K562 (cell line): ENCODE measurements around the gene YTHDC2. TPM values are rescaled to one million over a fixed set of nuclear protein-coding genes. Genes with fewer than 3 reads are reported as not detected.

Source experiments
- BRD4 ChIP-seq: fragments of 200-600 bp; sonication (generic); IDR thresholded peaks from 2 replicates; pipeline ENCODE4 v1.6.1; 2017; ENCODE audit warnings: inconsistent platforms
- CEBPG ChIP-seq, 3 experiments: fragments of 200-800 bp in 1 of 3; sonication (Bioruptor generic) in 1 of 3; sonication (generic) in 1 of 3; formaldehyde crosslinking in 1 of 3; IDR thresholded peaks in 2 of 3; conservative IDR thresholded peaks in 1 of 3; 2 replicates each; pipeline versions ENCODE4 v1.6.1 to v1.8.0; 2016 to 2022; ENCODE audit warnings: missing compliant biosample characterization in 2 of 3, missing genetic modification characterization in 2 of 3, mild to moderate bottlenecking in 1 of 3, missing genetic modification reagents in 1 of 3
- EHMT2 ChIP-seq: fragments of 450-650 bp; IDR thresholded peaks from 2 replicates; pipeline ENCODE4 v1.6.1; 2018; ENCODE audit warnings: antibody characterized with exemption
- FIP1L1 ChIP-seq: fragments of 200-400 bp; formaldehyde crosslinking; IDR thresholded peaks from 2 replicates; pipeline ENCODE4 v1.6.1; 2018; ENCODE audit warnings: mild to moderate bottlenecking, low read depth, low read length; ENCODE audit not compliant: poor library complexity, severe bottlenecking
- GMEB1 ChIP-seq: fragments of 250-450 bp; sonication (Bioruptor Pico); IDR thresholded peaks from 2 replicates; pipeline ENCODE4 v1.4.0; 2020; ENCODE audit warnings: mild to moderate bottlenecking
- HMGXB4 ChIP-seq: sonication (generic); formaldehyde crosslinking; IDR thresholded peaks from 2 replicates; pipeline ENCODE4 v1.8.1; 2023; ENCODE audit warnings: mild to moderate bottlenecking, missing genetic modification reagents
- HNRNPLL ChIP-seq: fragments of 200-400 bp; formaldehyde crosslinking; IDR thresholded peaks from 2 replicates; pipeline ENCODE4 v1.6.1; 2017; ENCODE audit warnings: low read length, low read depth, mild to moderate bottlenecking; ENCODE audit not compliant: poor library complexity, severe bottlenecking
- MBD2 ChIP-seq: sonication (generic); IDR thresholded peaks from 2 replicates; pipeline ENCODE4 v1.6.1; 2016; ENCODE audit warnings: low read depth, borderline replicate concordance
- MTA3 ChIP-seq: fragments of 450-650 bp; formaldehyde crosslinking; IDR thresholded peaks from 2 replicates; pipeline ENCODE4 v1.6.1; 2017; ENCODE audit warnings: mild to moderate bottlenecking, borderline replicate concordance
- NFATC3 ChIP-seq: fragments of 450-650 bp; IDR thresholded peaks from 2 replicates; pipeline ENCODE4 v1.6.1; 2017; ENCODE audit warnings: mild to moderate bottlenecking
- NFIX ChIP-seq: fragments of 250-450 bp; sonication (Bioruptor Pico); IDR thresholded peaks from 2 replicates; pipeline ENCODE4 v1.4.0; 2020; ENCODE audit warnings: low read depth, mild to moderate bottlenecking, moderate library complexity
- PRDM10 ChIP-seq: fragments of 450-650 bp; IDR thresholded peaks from 2 replicates; pipeline ENCODE4 v1.6.1; 2018; ENCODE audit not compliant: partially characterized antibody
- ZC3H8 ChIP-seq: fragments of 450-650 bp; IDR thresholded peaks from 2 replicates; pipeline ENCODE4 v1.6.1; 2017
- ZNF766 ChIP-seq: fragments of 200-800 bp; sonication (Bioruptor generic); conservative IDR thresholded peaks from 2 replicates; pipeline ENCODE4 v1.6.1; 2016; ENCODE audit warnings: missing genetic modification characterization, missing compliant biosample characterization
- polyA plus RNA-seq, 8 experiments: library from polyadenylated mRNA; depleted of rRNA in 4 of 8; stranded (reverse) in 5 of 8; unstranded in 3 of 8; fragments of >200 nt; fragmentation: Nextera tagmentation in 2 of 8; fragmentation: Illumina TruSeq in 1 of 8; extraction: Ambion mirVana in 2 of 8; extraction: Trizol in 1 of 8; gene quantifications; 2 replicates each; pipeline versions ENCODE4 v1.2.1 to v1.2.3, GENCODE V29; 2011 to 2014; ENCODE audit warnings: inconsistent platforms in 1 of 8, missing spikeins in 1 of 8
- total RNA-seq, 7 experiments: library from RNA; depleted of rRNA in 6 of 7; stranded (reverse); fragments of >200 nt in 6 of 7; fragmentation: Illumina TruSeq in 2 of 7; extraction: Trizol in 2 of 7; gene quantifications; 2 replicates each; pipeline versions ENCODE4 v1.2.1 to v1.2.3, GENCODE V29; 2011 to 2021; ENCODE audit warnings: low replicate concordance in 1 of 7
- TF ChIP-seq, protein P1 (sequence below), 2 experiments: IDR thresholded peaks; 2 replicates each; pipeline ENCODE4 v1.6.1; 2011; ENCODE audit warnings: borderline replicate concordance in 1 of 2, control low read depth in 1 of 2, low read depth in 1 of 2, low read length in 1 of 2, mild to moderate bottlenecking in 1 of 2, mixed read lengths in 1 of 2, moderate library complexity in 1 of 2; ENCODE audit not compliant: insufficient read depth in 1 of 2, insufficient read length in 1 of 2, poor library complexity in 1 of 2, severe bottlenecking in 1 of 2; ENCODE audit errors: extremely low read depth in 1 of 2
- TF ChIP-seq, protein P2 (sequence below): sonication (generic); formaldehyde crosslinking; IDR thresholded peaks from 2 replicates; pipeline ENCODE4 v1.9.0; 2022; ENCODE audit warnings: mild to moderate bottlenecking, missing genetic modification reagents

Gene YTHDC2
- total and polyA plus RNA-seq, 9 of the 15 experiments (the other 6 are each of a cell fraction or from before 2014, with no cell fraction given), result 2.7 to 21.6 (median 15.9) TPM

DNA sequence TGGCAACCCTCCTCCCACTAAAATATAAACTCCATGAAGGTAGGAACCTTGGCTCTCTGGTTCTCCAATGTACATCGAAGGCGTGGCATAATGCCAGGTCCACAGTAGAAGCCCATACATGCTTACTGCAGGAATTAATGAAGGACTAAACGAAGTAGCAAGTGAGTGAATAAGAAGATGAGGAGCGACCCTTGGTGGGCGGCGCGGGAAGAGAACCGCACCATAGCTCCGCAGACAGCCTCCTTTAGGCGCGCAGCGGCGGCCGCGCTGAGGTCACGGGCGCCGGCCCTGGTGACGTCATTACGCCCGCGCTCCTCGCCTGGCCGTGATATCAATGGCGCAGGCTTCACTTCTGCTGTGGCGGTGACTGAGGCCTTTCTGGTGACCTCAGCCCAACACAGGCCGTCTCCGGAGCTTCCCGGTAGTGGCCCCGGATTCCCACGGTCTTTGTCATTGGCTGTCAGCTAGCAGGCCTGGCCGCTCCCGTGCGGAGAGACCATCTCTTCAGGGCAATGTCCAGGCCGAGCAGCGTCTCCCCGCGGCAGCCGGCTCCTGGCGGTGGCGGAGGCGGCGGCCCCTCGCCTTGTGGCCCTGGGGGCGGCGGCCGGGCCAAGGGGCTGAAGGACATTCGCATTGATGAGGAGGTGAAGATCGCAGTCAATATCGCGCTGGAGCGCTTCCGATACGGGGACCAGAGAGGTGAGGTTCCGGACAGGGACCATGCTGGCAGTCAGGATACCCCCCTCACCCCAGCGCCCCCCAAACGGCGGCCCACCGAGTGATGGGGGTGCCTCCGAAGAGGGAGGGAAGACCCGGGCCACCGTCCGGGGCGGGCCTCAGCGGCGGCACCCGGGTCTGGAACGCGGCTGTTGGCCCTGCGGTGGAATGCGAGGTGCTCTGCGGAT, at the start of gene YTHDC2 (continued):
- TF ChIP-seq HNRNPLL (peak; percentile 36), ZNF766 (CRISPR knock-in tag) (peak; percentile 44; the same call in 1 of the 2 replicates), EHMT2 (peak; percentile 48; the same call in 1 of the 2 replicates), NFIX (CRISPR knock-in tag) (0 out of 2 replicates have a peak, but pooled peaks have one; percentile 3), NFATC3 (no peak), MTA3 (peak; percentile 87), MBD2 (peak; percentile 25; the same call in 1 of the 2 replicates), HMGXB4 (peak; percentile 80; the same call in 1 of the 2 replicates), CEBPG (CRISPR knock-in tag; IDR thresholded peaks at IDR 0.05) (peak; percentile 22; the same call in 1 of the 2 replicates), CEBPG (tag; conservative IDR thresholded peaks at IDR 0.05 in 1 of 2, IDR thresholded peaks at IDR 0.05 in 1 of 2) (no peak), FIP1L1 (peak; percentile 25), BRD4 (no peak), GMEB1 (CRISPR knock-in tag) (peak; percentile 98), PRDM10 (peak; percentile 55), ZC3H8 (no peak)
- TF ChIP-seq, protein P1, sequence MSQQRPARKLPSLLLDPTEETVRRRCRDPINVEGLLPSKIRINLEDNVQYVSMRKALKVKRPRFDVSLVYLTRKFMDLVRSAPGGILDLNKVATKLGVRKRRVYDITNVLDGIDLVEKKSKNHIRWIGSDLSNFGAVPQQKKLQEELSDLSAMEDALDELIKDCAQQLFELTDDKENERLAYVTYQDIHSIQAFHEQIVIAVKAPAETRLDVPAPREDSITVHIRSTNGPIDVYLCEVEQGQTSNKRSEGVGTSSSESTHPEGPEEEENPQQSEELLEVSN (IDR thresholded peaks at IDR 0.05; ENCODE audit: borderline replicate concordance in 1 of 2, extremely low read depth in 1 of 2, insufficient read depth in 1 of 2, insufficient read length in 1 of 2, low read depth in 1 of 2, low read length in 1 of 2, poor library complexity in 1 of 2, severe bottlenecking in 1 of 2), result peak; percentile 62 to 75
- TF ChIP-seq, protein P2, sequence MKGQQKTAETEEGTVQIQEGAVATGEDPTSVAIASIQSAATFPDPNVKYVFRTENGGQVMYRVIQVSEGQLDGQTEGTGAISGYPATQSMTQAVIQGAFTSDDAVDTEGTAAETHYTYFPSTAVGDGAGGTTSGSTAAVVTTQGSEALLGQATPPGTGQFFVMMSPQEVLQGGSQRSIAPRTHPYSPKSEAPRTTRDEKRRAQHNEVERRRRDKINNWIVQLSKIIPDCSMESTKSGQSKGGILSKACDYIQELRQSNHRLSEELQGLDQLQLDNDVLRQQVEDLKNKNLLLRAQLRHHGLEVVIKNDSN (CRISPR knock-in tag), result peak; percentile 82
